ENCODE measurements around the gene SLC16A8.

The SLC16A8 gene

GRCh38 chr22:38115423-38116205, 31.6 kb upstream of the SLC16A8 start:
- Histone ChIP-seq H3K9me3 (ENCODE audit: control insufficient read depth, insufficient read depth, low read depth, low read length) (no peaks in the 10 kb centered on the region), H3K4me1 (ENCODE audit: control insufficient read depth, insufficient read depth, low read length) (no peaks in the 10 kb centered on the region; the same call in 1 of the 2 replicates), H3K36me3 (ENCODE audit: control insufficient read depth in 2 of 2, insufficient read depth in 1 of 2, low read length in 2 of 2) (peaks cover 0 to 13% of the 10 kb centered on the region in 2 experiments; a peak in 1 of 3 replicates), H3K27ac (ENCODE audit: extremely low read depth, low read depth, low read length) (no peak overlapping the region), H3K4me3 (ENCODE audit: low read depth, low read length) (no peak overlapping the region)
- CTCF ChIA-PET, result interaction anchor here (0.7 to 4.5 kb wide), 16 partner anchors 8 to 200 kb away, joined by 3 to 35 read pairs (median 6); no protein-coding TSS in a partner anchor
- TF ChIP-seq KLF7 (tag by site-specific recombination; IDR thresholded peaks at IDR 0.05; ENCODE audit: borderline replicate concordance) (no peak), ZNF580 (tag by site-specific recombination; IDR thresholded peaks at IDR 0.05) (no peak), ZNF610 (tag by site-specific recombination; IDR thresholded peaks at IDR 0.05; ENCODE audit: borderline replicate concordance) (no peak), EGR2 (tag by site-specific recombination; IDR thresholded peaks at IDR 0.05; ENCODE audit: low read depth) (no peak), ZNF335 (tag by site-specific recombination; conservative IDR thresholded peaks at IDR 0.05) (no peak), ZSCAN30 (tag by site-specific recombination; IDR thresholded peaks at IDR 0.05) (no peak), ZNF549 (tag by site-specific recombination; IDR thresholded peaks at IDR 0.05) (no peak), ZNF404 (tag by site-specific recombination; IDR thresholded peaks at IDR 0.05) (no peak), ZNF394 (tag by site-specific recombination; IDR thresholded peaks at IDR 0.05; ENCODE audit: borderline replicate concordance) (no peak), BCL11A (tag by site-specific recombination; IDR thresholded peaks at IDR 0.05; ENCODE audit: low read depth) (no peak), SETDB1 (IDR thresholded peaks at IDR 0.05; ENCODE audit: insufficient read length, low read length) (no peak), FEZF1 (tag by site-specific recombination; IDR thresholded peaks at IDR 0.05) (no peak), SP3 (tag by site-specific recombination; IDR thresholded peaks at IDR 0.05) (no peak), ZNF214 (tag by site-specific recombination; IDR thresholded peaks at IDR 0.05; ENCODE audit: borderline replicate concordance) (no peak), ZBTB44 (tag by site-specific recombination; IDR thresholded peaks at IDR 0.05) (no peak), ZSCAN18 (tag by site-specific recombination; IDR thresholded peaks at IDR 0.05) (no peak), ZNF223 (tag by site-specific recombination; IDR thresholded peaks at IDR 0.05) (no peak), ZNF561 (tag by site-specific recombination; IDR thresholded peaks at IDR 0.05; ENCODE audit: borderline replicate concordance) (no peak), PBX3 (CRISPR knock-in tag; IDR thresholded peaks at IDR 0.05) (no peak), WT1 (tag by site-specific recombination; IDR thresholded peaks at IDR 0.05) (no peak)
- POLR2A ChIA-PET, result interaction anchor here (0.6 kb wide), 1 partner anchor 30 kb away, joined by 5 read pairs; no protein-coding TSS in a partner anchor

Data from HEK293 (cell line).